GM12801 (cell line): ENCODE measurements around the gene MRPL28.

ENCODE experiments used
- TF ChIP-seq, protein P1 (sequence below): IDR thresholded peaks from one replicate; pipeline ENCODE4 v1.5.1; 2011; ENCODE audit warnings: control low read depth; ENCODE audit not compliant: insufficient read length; ENCODE audit errors: extremely low read depth

MRPL28 gene

DNA sequence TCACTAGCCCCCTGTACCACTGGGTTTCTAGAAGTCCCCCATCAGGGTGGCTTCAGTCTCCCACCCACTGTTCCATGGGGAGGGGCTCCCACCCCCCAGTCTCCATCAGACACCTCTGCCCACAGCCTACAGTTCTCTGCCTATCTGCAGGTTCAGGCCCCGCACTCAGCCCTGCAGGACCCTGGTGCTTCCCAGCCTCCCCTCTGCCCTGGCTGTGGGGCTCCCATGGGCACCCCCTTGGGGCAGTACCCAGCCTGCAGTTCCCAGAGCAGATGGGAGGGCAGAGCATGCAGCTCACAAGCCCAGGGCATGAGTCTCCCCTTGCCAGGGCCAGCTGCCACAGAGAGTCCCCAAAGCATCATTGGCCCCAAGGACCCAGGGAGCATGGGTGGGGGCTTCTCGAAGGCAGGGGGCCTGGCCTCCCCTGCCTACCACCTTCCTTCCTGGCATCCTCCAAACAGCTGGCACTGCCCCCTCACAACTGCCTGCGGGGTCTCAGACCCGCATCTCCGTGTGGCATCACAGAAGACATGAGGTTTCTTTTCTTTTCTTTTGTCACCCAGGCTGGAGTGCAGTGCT, 2.8 kb upstream of the MRPL28 start:
- TF ChIP-seq, protein P1, sequence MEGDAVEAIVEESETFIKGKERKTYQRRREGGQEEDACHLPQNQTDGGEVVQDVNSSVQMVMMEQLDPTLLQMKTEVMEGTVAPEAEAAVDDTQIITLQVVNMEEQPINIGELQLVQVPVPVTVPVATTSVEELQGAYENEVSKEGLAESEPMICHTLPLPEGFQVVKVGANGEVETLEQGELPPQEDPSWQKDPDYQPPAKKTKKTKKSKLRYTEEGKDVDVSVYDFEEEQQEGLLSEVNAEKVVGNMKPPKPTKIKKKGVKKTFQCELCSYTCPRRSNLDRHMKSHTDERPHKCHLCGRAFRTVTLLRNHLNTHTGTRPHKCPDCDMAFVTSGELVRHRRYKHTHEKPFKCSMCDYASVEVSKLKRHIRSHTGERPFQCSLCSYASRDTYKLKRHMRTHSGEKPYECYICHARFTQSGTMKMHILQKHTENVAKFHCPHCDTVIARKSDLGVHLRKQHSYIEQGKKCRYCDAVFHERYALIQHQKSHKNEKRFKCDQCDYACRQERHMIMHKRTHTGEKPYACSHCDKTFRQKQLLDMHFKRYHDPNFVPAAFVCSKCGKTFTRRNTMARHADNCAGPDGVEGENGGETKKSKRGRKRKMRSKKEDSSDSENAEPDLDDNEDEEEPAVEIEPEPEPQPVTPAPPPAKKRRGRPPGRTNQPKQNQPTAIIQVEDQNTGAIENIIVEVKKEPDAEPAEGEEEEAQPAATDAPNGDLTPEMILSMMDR: no peak

DNA sequence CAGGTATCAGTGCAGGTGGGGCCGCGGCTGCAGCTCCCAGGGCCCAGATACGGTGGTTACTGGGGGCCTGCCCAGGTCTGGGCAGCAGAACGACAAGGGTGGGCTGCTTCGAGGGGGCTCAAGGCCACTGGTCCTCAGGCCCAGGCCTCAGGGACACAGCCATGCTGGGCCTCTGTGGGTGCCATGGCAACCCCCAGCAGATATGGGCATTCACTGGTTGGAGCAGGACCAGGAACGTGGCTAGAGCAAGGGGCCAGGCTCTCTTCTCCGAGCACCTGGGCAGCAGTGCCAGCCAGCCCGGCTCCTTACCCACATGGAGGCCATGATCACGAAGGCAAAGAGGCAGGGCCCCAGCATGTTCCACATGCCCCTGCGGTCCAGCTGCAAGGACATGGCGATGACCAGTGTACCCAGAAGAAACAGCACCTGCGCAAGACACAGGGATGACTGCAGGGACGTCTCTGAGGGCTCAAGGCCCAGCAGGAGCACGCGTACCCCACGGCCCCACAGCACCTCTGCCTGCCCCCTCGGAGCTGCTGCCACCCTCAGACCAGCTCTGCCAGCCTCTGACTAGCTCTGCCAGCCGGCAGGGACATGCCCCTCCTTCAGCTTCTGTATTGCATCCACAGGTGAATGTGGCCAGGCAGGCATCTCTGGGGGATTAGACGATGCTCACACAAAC, 2.1 kb upstream of the MRPL28 start:
- TF ChIP-seq, protein P1: no peak

GRCh38 chr16:371515-372301, 1.4 kb upstream of the MRPL28 start:
- TF ChIP-seq, protein P1: no peak

GRCh38 chr16:370979-371514, 709 bp upstream of the MRPL28 start:
- TF ChIP-seq, protein P1: no peak

- TF ChIP-seq, protein P1: no peak
These were observed 387 bp downstream of the MRPL28 start for GRCh38 chr16:369866-370436.

DNA sequence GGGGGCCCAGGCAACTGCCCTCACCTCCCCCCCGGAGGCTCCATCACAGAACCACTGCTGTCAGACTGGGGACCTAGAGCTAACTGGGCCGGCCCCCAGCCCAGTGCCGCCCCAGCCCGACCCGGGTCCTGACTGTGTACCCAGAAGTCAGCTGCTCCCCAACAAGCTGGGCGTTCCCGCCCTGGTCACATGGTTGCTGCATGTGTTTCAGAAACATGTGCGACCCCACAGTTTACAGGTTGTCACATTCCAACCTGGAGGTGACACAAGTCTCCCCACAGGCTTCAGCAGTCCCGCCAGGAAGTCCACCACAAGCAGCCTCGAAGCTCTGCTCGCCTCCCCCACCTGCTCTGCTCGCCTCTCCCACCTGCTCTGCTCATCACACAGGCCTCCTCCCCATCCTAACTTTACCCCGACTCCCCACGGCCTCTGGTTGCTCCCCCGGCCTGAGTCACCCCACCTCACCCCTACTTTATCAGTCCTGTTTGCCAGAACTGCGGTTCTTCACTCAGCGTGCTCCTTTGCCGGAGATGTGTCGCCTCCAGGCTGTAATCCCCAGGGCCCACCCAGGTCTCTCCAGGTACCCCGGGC, 968 bp downstream of the MRPL28 start:
- TF ChIP-seq, protein P1: no peak
